LHCN-M2 (cell line): ENCODE measurements around the gene S1PR5. TPM values are rescaled to one million over a fixed set of nuclear protein-coding genes. Genes with fewer than 3 reads are reported as not detected.
A peak's percentile ranks its signal among the peaks of the same experiment; 100 is the strongest.
"Not testable (repeated sequence)": the region's sequence is repeated elsewhere in the genome, so short reads cannot be mapped to it uniquely, and the experiment has no call there.

Experiments
- DNase-seq: peaks from one replicate; pipeline ENCODE4 v3.0.0-alpha.2; 2012; ENCODE audit warnings: low read depth
- polyA plus RNA-seq: library from polyadenylated mRNA; unstranded; fragments of >200 nt; gene quantifications from one replicate; pipeline ENCODE4 v1.2.1, GENCODE V29; 2012; ENCODE audit warnings: missing spikeins
- total RNA-seq: library from RNA; depleted of rRNA; stranded (reverse); fragments of >200 nt; gene quantifications from 2 replicates; pipeline ENCODE4 v1.2.3, GENCODE V29; 2014; rRNA removed

Gene S1PR5, protein sequence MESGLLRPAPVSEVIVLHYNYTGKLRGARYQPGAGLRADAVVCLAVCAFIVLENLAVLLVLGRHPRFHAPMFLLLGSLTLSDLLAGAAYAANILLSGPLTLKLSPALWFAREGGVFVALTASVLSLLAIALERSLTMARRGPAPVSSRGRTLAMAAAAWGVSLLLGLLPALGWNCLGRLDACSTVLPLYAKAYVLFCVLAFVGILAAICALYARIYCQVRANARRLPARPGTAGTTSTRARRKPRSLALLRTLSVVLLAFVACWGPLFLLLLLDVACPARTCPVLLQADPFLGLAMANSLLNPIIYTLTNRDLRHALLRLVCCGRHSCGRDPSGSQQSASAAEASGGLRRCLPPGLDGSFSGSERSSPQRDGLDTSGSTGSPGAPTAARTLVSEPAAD
- not detected in 2 replicates for total RNA-seq
- polyA plus RNA-seq: not detected

GRCh38 chr19:10517361-10517759 is at the start of gene S1PR5:
Gene S1PR5, minus strand, starts transcription at chr19:10517447. Its CDS starts 2,436 bp downstream, at chr19:10515011.
- no peak for DNase-seq

DNA sequence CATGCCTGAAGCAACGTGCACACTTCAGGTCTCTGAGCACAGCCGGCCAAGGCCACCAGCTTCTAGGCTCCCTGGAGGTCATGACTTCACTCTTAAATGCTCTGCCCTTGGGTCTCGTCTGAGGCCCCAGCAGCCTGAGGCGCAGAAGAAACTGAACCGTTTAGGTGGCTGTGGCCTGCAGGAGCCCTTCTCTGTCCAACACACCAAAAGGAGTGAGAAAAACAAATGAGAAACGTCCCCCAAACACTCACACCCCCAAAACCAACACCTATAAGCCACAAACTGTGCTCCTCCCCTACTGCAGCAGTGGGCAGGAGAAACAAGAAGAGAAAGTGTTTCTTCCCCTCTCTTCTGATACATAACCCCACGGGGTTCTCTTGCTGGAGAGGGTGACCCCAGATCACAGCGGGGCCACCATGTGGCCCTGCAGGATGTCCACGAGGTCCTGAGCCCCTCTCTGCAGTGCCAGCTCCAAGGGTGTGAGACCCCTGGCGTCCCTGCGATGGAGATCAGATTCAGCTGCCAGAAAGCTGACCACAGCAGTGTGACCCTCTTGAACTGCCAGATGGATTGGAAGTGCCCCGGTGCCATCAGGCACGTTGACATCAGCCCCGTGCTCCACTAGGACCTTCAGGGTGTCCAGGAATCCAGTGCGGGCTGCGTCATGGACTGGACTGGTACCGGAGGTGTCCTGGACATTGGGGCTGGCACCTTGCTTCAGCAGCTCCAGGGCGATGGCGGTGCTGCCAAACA is 49.6 kb upstream of the S1PR5 start:
- DNase-seq: no peak

GRCh38 chr19:10566408-10566657 is 49.1 kb upstream of the S1PR5 start:
- DNase-seq: no peak

DNA sequence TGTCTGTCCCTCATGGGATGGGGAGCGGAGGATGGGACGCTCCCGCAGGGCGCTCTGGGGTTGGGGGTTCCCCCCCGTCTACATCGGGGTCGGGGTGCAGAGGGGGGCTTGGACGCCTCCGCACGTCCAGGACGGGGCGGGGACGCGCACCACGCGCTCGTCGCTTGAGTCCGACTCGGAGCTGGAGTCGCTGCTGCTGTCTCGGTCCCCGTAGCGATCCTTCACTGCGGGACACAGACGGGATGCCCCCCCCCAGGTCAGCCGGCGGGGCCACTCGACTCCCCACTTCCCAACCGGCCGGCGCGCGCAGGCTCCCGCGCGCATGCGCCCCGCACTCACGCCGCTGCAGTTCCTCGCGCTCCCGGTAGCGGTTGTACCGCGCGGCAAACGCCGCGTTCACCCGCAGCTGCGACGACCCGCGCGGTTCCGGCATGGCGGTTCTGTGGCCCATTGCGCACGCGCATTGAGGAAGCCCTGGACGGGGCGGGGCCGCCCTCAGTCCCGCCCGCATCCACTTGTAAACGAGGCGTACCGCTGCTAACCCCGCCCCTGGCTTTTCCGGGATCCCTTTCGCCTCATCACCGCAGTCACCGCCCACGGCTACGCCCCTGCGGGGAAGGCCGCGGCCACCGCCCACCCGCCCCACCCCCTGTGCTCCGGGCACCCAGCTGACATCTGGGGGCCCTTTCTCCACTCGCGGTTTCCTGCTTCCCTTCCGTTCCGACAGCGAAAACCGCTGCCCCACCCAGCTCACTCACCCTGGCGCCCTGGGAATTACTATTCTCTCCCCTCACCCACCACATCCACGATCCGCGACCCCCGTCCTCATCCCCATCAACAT is 48.5 kb upstream of the S1PR5 start, which contains the start of gene KRI1:
Gene KRI1, minus strand, starts transcription at position 444 of the 841 bp plus-strand sequence. Its CDS starts 11 bp downstream, at position 433.
- DNase-seq: peak; percentile 95

DNA sequence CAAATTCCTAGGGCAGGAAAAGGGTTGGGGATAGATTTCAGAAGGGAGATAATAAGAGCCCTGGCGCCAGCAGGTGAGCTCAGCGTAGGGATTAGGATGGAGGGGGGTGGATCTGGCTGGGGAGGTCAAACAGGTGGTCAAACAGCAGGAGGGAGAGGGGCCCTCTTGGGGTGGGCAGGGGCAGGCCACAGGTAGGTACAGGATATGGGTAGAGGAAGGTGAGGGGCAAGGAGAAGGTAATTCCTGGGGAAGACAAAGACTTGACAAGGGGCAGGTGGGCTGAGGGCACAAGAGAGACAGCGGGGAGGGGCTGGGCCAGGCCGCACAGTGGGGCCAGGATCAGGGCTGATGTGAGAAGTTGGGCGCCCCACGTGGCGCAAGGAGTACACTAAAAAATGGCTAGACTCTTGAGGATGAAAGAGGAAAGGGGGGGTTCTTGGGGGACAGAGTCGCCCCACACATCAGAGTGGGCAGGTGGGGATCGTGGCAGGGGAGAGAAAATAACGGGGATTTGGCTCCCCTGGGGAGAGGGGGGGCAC is 47.9 kb upstream of the S1PR5 start:
- DNase-seq: peak; percentile 57

GRCh38 chr19:10562609-10563008 is 45.4 kb upstream of the S1PR5 start:
- no peak for DNase-seq

GRCh38 chr19:10560154-10560553 is 42.9 kb upstream of the S1PR5 start:
- no peak for DNase-seq

- no peak for DNase-seq
Observed at GRCh38 chr19:10557603-10558197, 40.5 kb upstream of the S1PR5 start.

DNA sequence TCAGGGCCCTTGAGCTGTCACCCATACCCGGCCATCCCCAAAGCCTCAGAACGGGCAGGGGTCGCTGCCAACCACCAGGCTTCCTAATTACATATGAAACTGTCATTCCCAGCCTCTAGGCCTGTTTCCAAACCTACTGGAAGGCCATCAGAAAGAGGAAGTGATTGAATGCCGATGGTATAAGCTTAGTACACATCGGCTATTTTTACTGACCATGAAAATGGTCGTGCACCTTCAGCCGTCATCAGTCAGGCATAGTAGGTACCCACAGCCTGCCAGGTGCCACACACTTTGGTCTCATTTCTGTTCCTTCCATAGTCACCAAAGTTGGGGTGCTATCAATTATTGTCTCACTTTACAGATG is 38.3 kb upstream of the S1PR5 start:
- DNase-seq: no peak

DNA sequence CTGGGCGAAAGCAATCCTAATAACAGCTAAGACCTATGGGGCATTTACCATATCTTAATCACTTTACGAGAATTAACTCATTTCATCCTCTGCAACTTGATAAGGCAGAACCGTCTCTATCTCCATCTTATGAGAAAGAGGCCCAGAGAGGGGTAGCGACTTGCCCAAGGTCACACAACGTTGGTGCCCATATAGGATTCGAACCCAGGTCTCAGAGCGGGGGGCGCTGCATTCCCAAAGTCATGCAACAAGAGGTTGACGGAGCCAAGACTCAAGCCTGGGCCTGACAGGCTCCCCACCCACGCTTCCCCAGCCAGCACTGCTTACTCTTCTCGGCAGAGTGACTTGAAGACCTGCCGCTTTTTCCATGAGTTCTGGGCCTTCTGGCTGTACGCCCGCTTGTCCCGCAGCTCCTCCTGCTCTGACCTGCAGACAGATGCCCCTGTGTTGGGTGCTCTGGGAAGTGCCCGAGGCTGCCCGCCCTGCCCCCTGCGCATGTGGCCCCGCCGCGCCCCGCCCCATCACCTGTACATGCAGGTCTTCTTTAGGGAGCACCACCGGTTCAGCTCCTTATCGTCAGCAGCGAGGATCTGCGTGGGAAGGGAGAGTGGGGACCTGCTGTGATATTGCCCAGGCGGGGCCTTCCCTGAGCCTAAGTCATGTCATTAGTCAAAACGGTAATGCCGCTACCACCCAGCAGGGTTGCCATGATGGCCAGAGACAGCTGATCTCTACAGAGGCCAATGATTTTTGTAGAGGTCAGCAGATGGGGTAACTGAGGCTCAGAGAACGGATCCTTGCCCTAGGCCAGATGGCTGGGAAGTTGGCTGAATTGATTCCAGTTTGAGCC is 37.7 kb upstream of the S1PR5 start:
- DNase-seq: no peak

DNA sequence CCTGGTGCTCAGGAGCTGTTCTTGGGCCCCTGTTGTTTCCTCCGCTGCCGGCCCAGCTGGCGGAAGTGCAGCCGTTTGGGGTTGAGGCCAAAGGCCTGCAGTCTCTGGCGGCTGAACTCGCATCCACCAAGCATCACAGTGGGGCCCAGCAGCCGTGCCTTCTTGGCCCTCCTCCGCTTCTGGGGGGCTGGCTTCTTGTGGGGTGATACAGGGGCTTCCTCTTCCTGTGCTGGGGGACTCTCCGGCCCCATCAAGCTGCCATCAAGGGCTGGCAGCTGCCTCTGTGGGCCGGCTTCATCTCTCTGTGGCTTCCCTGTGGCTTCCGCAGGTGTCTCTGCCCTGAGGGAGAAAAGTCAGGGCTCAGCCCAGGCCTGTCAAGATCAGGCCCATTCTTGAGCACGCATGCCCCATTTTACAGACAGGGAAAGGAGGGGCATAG is 36.7 kb upstream of the S1PR5 start:
- DNase-seq: no peak

DNA sequence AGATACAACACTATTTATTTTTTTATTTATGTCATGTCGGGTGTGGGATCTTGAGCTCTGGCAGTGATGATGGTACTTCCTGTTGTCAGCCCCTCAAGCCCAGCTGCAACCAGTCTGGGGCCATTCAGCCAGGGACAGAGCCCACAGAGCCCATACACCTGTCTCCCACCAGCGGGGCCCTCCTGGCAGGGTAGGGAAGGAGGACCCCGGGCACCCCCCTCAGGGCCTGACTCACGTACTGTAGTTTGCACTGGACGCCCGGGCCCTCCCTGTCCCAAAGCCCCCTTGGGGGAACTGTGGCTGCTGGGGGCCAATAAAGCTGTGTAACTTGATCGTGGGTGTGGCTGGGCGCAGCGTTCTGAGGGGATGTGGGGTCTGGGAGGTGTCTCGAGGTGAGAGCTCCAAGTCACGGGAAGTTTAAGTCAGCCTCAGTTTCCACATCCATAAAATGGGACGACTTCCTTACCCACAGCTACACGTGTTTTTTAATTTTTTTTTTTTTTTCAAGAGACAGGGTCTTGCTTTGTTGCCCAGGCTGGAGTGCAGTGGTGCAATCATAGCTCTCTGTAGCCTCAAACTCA is 35.9 kb upstream of the S1PR5 start:
- no peak for DNase-seq

DNA sequence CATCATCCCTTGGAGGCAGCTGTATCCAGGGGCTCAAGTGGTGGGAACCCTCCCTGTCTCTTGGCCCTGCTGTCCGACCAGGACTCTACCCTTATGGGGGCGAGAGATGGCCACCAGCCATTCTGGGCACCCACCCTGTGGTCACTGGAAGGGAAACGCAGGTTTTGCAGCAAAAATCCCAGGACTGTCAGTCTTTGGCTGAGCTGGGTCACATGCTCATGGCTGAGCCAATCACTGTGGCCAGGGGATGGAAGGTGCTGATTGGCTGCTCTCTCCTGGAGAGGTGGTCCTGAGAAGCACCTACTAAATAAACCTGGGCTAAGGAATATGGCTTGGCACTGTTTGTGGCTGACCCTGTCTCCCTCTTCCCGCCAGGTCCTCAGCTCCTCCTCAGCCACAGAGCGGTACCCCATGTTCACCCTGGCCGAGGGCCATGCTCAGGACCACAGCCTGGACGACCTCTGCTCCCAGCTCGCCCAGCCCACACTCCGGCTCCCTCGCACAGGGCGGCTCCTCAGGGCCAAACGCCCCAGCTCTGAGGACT is 35.3 kb upstream of the S1PR5 start:
- DNase-seq: no peak

- no peak for DNase-seq
Observed at GRCh38 chr19:10551698-10552301, 34.6 kb upstream of the S1PR5 start.

DNA sequence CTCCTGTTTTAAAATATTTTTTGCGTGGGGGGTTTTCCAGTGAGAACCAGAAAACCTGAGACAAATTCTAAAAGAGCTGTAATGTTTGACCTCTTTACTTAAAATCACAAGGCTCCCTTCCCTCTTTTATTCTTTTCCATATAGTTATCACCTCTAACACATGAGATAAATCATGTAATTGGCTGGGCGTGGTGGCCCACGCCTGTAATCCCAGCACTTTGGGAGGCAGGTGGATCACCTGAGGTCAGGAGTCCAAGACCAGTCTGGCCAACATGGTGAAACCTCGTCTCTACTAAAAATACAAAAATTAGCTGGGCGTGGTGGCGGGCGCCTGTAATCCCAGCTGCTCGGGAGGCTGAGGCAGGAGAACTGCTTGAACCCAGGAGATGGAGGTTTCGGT is 33.8 kb upstream of the S1PR5 start:
- not testable (repeated sequence) for DNase-seq

- DNase-seq: no peak
Observed at GRCh38 chr19:10550336-10550735, 33.1 kb upstream of the S1PR5 start.

DNA sequence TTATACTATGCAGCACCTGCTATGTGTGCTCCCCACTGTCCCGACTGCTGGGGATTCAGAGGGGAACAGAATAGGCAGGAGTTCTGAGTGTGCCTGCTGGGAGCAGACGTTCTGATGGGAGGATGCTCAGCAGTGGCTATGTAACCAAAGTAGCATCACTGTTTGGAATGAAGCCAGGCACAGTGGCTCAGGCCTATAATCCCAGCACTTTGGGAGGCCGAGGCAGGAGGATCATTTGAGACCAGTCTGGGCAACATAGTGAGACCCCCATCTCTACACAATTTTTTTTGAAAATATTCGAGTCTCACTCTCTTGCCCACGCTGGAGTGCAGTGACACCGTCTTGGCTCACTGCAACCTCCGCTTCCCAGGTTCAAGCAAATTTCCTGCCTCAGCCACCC is 32.5 kb upstream of the S1PR5 start:
- no peak for DNase-seq

- DNase-seq: no peak
Observed at GRCh38 chr19:10548746-10549276, 31.6 kb upstream of the S1PR5 start.

DNA sequence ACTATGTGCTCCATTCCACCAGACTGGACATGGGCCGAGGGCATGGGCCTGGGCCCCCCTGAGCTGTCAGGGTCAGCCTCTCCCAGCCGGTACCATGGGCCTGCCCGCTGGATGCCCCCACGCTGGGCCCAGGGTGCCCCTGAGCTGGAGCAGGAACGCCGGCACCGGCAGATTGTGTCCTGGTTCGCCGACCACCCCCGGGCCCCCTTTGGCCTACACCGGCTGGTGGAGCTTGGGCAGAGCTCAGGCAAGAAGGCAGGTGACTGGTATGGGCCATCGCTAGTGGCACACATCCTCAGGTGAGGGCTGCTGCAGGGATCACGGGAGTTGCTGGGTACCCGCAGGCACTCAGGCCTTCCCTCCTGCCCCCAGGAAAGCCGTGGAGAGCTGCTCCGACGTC is 29.6 kb upstream of the S1PR5 start:
- no peak for DNase-seq
